Fibroblast of lung (primary cell): Measurements from ENCODE around the gene LRRC75B.

Source experiments
- EZH2 ChIP-seq: IDR thresholded peaks from 2 replicates; pipeline ENCODE4 v1.5.1; 2012; ENCODE audit warnings: low read length, control low read depth, mild to moderate bottlenecking; ENCODE audit errors: missing control alignments
- TF ChIP-seq, protein P1 (sequence below), 2 donors: IDR thresholded peaks in 1 of 2; conservative IDR thresholded peaks in 1 of 2; 1 replicate in 1 of 2; 2 replicates in 1 of 2; pipeline ENCODE4 v1.5.1; 2011 to 2012; ENCODE audit warnings: low read length in 2 of 2, control low read depth in 1 of 2, inconsistent platforms in 1 of 2, low read depth in 1 of 2, mild to moderate bottlenecking in 1 of 2

DNA sequence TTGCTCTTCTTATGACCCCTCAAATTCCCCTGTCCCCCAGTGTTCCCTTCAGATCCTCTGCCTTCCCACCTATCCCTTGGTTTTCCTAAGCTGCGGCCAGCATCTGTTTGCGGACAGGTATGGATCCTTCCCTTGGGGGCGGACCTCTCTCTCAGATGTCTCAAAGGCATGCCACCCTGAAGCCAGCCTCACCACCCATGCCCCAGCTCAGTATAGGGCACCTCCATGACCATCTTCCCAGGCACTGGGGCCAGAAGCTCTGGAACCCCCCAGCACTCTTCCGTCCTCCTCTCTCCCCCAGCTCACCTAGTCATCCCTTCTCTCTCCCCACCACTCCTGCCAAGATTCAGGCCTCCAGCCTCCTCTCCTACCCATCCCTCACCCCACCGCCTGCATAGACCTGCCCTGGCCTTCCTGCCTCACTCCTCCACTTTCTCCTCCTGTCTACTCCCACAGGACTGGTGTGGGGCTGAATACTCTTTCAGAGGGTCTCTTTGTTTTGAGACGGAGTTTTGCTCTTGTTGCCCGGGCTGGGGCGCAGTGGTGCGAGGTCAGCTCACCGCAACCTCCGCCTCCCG, 2.2 kb downstream of the LRRC75B start:
- TF ChIP-seq, protein P1, sequence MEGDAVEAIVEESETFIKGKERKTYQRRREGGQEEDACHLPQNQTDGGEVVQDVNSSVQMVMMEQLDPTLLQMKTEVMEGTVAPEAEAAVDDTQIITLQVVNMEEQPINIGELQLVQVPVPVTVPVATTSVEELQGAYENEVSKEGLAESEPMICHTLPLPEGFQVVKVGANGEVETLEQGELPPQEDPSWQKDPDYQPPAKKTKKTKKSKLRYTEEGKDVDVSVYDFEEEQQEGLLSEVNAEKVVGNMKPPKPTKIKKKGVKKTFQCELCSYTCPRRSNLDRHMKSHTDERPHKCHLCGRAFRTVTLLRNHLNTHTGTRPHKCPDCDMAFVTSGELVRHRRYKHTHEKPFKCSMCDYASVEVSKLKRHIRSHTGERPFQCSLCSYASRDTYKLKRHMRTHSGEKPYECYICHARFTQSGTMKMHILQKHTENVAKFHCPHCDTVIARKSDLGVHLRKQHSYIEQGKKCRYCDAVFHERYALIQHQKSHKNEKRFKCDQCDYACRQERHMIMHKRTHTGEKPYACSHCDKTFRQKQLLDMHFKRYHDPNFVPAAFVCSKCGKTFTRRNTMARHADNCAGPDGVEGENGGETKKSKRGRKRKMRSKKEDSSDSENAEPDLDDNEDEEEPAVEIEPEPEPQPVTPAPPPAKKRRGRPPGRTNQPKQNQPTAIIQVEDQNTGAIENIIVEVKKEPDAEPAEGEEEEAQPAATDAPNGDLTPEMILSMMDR (conservative IDR thresholded peaks at IDR 0.05 in 1 of 2, IDR thresholded peaks at IDR 0.05 in 1 of 2; ENCODE audit: low read depth in 1 of 2, low read length in 2 of 2): no peak
- TF ChIP-seq EZH2: no peak
